NK-92 treated with Interleukin-12 subunit alpha and Interleukin-12 subunit beta, amount 100 ng/mL, for 24 hours (cell line): Measurements from ENCODE around the gene MTPN.

ENCODE experiments used
- DNase-seq: peaks from one replicate; lab custom pipeline; 2025; lab: John Stamatoyannopoulos, UW

MTPN gene

GRCh38 chr7:135924302-135924701, 52.9 kb downstream of the MTPN start:
- DNase-seq = no peak

- no peak for DNase-seq
These were observed 54.9 kb downstream of the MTPN start for GRCh38 chr7:135922263-135922662.

GRCh38 chr7:135920478-135920877, 56.7 kb downstream of the MTPN start:
- DNase-seq = no peak

- DNase-seq = no peak
These were observed 57.9 kb downstream of the MTPN start for GRCh38 chr7:135919071-135919841.

GRCh38 chr7:135918134-135918533, 59.0 kb downstream of the MTPN start:
- no peak for DNase-seq

GRCh38 chr7:135917721-135918120, 59.4 kb downstream of the MTPN start:
- no peak for DNase-seq

GRCh38 chr7:135914346-135914745, 62.8 kb downstream of the MTPN start:
- no peak for DNase-seq

- no peak for DNase-seq
These were observed 63.8 kb downstream of the MTPN start for GRCh38 chr7:135913404-135913803.

GRCh38 chr7:135911099-135911498, 66.1 kb downstream of the MTPN start:
- DNase-seq = no peak

- DNase-seq = no peak
These were observed 66.6 kb downstream of the MTPN start for GRCh38 chr7:135910393-135911036.

- no peak for DNase-seq
These were observed 71.3 kb downstream of the MTPN start for GRCh38 chr7:135905858-135906257.

GRCh38 chr7:135905355-135905754, 71.8 kb downstream of the MTPN start:
- DNase-seq = peak; percentile 30

- DNase-seq = no peak
These were observed 72.9 kb downstream of the MTPN start for GRCh38 chr7:135904282-135904681.

- no peak for DNase-seq
These were observed 75.3 kb downstream of the MTPN start for GRCh38 chr7:135901585-135902540.

- DNase-seq = no peak
These were observed 77.1 kb downstream of the MTPN start for GRCh38 chr7:135900065-135900546.

GRCh38 chr7:135899458-135900064, 77.6 kb downstream of the MTPN start:
- DNase-seq = no peak

- no peak for DNase-seq
These were observed 78.9 kb downstream of the MTPN start for GRCh38 chr7:135898226-135898625.

GRCh38 chr7:135894816-135895215, 82.3 kb downstream of the MTPN start:
- no peak for DNase-seq

GRCh38 chr7:135889823-135890222, 87.3 kb downstream of the MTPN start:
- DNase-seq = no peak

GRCh38 chr7:135888740-135889139, 88.4 kb downstream of the MTPN start:
- DNase-seq = no peak

- DNase-seq = no peak
These were observed 90.6 kb downstream of the MTPN start for GRCh38 chr7:135886345-135887132.
